Measurements from ENCODE around the gene MSH5. TPM values are rescaled to one million over a fixed set of nuclear protein-coding genes. Genes with fewer than 3 reads are reported as not detected.

Gene MSH5
- total RNA-seq, 1 donor from 2014 or later = 50.9 TPM

Small RNA genes lying within 50 kb of the gene (microRNA-seq; reads per million reads assigned to microRNA genes)
- 0.73 reads per million for gene MIR4646

Small RNA genes lying within 50 kb of the gene (small RNA-seq; reads per million reads assigned to genes)
- gene LY6G6D = not detected
- not detected for gene MIR4646
- not detected for gene MSH5-SAPCD1
- not detected for gene RF00019
- not detected for gene RNU6-850P
- not detected for gene SAPCD1

Other genes starting within 250 kb of the MSH5 start
- 8.1 and 9.1 TPM in 2 replicates for gene MICB, start 241.9 kb upstream of the MSH5 start, total RNA-seq (ENCODE audit: low replicate concordance)
- gene MCCD1, start 211.0 kb upstream of the MSH5 start, total RNA-seq (ENCODE audit: low replicate concordance) = not detected in 2 replicates
- 493 and 913 TPM in 2 replicates for gene DDX39B, start 198.0 kb upstream of the MSH5 start, total RNA-seq (ENCODE audit: low replicate concordance)
- 6.8 and 8.8 TPM in 2 replicates for gene ATP6V1G2, start 193.4 kb upstream of the MSH5 start, total RNA-seq (ENCODE audit: low replicate concordance)
- gene NFKBIL1, start 192.4 kb upstream of the MSH5 start, total RNA-seq (ENCODE audit: low replicate concordance) = 8.6 and 30.3 TPM in 2 replicates
- not detected in 2 replicates for gene LTA, start 167.7 kb upstream of the MSH5 start, total RNA-seq (ENCODE audit: low replicate concordance)
- 0.19 TPM in 1 of 2 replicates, not detected in the other for gene TNF, start 164.4 kb upstream of the MSH5 start, total RNA-seq (ENCODE audit: low replicate concordance)
- gene LTB, start 157.6 kb upstream of the MSH5 start, total RNA-seq (ENCODE audit: low replicate concordance) = 0.15 TPM in 1 of 2 replicates, not detected in the other
- not detected in 2 replicates for gene LST1, start 153.7 kb upstream of the MSH5 start, total RNA-seq (ENCODE audit: low replicate concordance)
- not detected in 2 replicates for gene NCR3, start 147.0 kb upstream of the MSH5 start, total RNA-seq (ENCODE audit: low replicate concordance)
- not detected in 2 replicates for gene AIF1, start 124.8 kb upstream of the MSH5 start, total RNA-seq (ENCODE audit: low replicate concordance)
- 55.5 and 138 TPM in 2 replicates for gene PRRC2A, start 119.3 kb upstream of the MSH5 start, total RNA-seq (ENCODE audit: low replicate concordance)
- 171 and 310 TPM in 2 replicates for gene BAG6, start 87.3 kb upstream of the MSH5 start, total RNA-seq (ENCODE audit: low replicate concordance)
- 2.6 and 4.2 TPM in 2 replicates for gene APOM, start 84.1 kb upstream of the MSH5 start, total RNA-seq (ENCODE audit: low replicate concordance)
- gene C6orf47, start 79.2 kb upstream of the MSH5 start, total RNA-seq (ENCODE audit: low replicate concordance) = 14.6 and 17.1 TPM in 2 replicates
- gene GPANK1, start 75.0 kb upstream of the MSH5 start, total RNA-seq (ENCODE audit: low replicate concordance) = 20.2 and 21.0 TPM in 2 replicates
- gene CSNK2B, start 73.9 kb upstream of the MSH5 start, total RNA-seq (ENCODE audit: low replicate concordance) = 126 and 190 TPM in 2 replicates
- gene LY6G5B, start 70.0 kb upstream of the MSH5 start, total RNA-seq (ENCODE audit: low replicate concordance) = 2.8 and 8.6 TPM in 2 replicates
- gene LY6G5C, start 58.9 kb upstream of the MSH5 start, total RNA-seq (ENCODE audit: low replicate concordance) = 0.09 TPM in 1 of 2 replicates, not detected in the other
- gene ABHD16A, start 36.7 kb upstream of the MSH5 start, total RNA-seq (ENCODE audit: low replicate concordance) = 21.3 and 45.0 TPM in 2 replicates
- gene LY6G6F, start 33.1 kb upstream of the MSH5 start, total RNA-seq (ENCODE audit: low replicate concordance) = not detected in 2 replicates
- gene LY6G6D, start 24.7 kb upstream of the MSH5 start, total RNA-seq (ENCODE audit: low replicate concordance) = 0.90 TPM in 1 of 2 replicates, not detected in the other
- not detected in 2 replicates for gene LY6G6C, start 18.3 kb upstream of the MSH5 start, total RNA-seq (ENCODE audit: low replicate concordance)
- gene MPIG6B, start 16.6 kb upstream of the MSH5 start, total RNA-seq (ENCODE audit: low replicate concordance) = not detected in 2 replicates
- gene DDAH2, start 10.7 kb upstream of the MSH5 start, total RNA-seq (ENCODE audit: low replicate concordance) = 94.3 and 202 TPM in 2 replicates
- gene CLIC1, start 3.5 kb upstream of the MSH5 start, total RNA-seq (ENCODE audit: low replicate concordance) = 234 and 307 TPM in 2 replicates
- 10.1 and 11.9 TPM in 2 replicates for gene SAPCD1, start 22.7 kb downstream of the MSH5 start, total RNA-seq (ENCODE audit: low replicate concordance)
- 0.15 and 0.34 TPM in 2 replicates for gene VWA7, start 37.3 kb downstream of the MSH5 start, total RNA-seq (ENCODE audit: low replicate concordance)
- 34.1 and 66.8 TPM in 2 replicates for gene VARS1, start 55.7 kb downstream of the MSH5 start, total RNA-seq (ENCODE audit: low replicate concordance)
- gene LSM2, start 67.0 kb downstream of the MSH5 start, total RNA-seq (ENCODE audit: low replicate concordance) = 105 and 125 TPM in 2 replicates
- gene HSPA1L, start 75.3 kb downstream of the MSH5 start, total RNA-seq (ENCODE audit: low replicate concordance) = 0.49 and 1.2 TPM in 2 replicates
- gene HSPA1A, start 75.5 kb downstream of the MSH5 start, total RNA-seq (ENCODE audit: low replicate concordance) = 36.0 and 84.3 TPM in 2 replicates
- gene HSPA1B, start 87.7 kb downstream of the MSH5 start, total RNA-seq (ENCODE audit: low replicate concordance) = 35.3 and 65.1 TPM in 2 replicates
- 17.4 and 30.3 TPM in 2 replicates for gene NEU1, start 122.8 kb downstream of the MSH5 start, total RNA-seq (ENCODE audit: low replicate concordance)
- gene SLC44A4, start 139.0 kb downstream of the MSH5 start, total RNA-seq (ENCODE audit: low replicate concordance) = 0.32 and 0.93 TPM in 2 replicates
- 93.3 and 189 TPM in 2 replicates for gene EHMT2, start 157.7 kb downstream of the MSH5 start, total RNA-seq (ENCODE audit: low replicate concordance)
- 8.4 and 25.6 TPM in 2 replicates for gene ZBTB12, start 162.1 kb downstream of the MSH5 start, total RNA-seq (ENCODE audit: low replicate concordance)
- gene C2, start 187.7 kb downstream of the MSH5 start, total RNA-seq (ENCODE audit: low replicate concordance) = 1.1 and 1.4 TPM in 2 replicates
- gene CFB, start 206.1 kb downstream of the MSH5 start, total RNA-seq (ENCODE audit: low replicate concordance) = 0.50 TPM in 1 of 2 replicates, not detected in the other
- 129 and 135 TPM in 2 replicates for gene NELFE, start 219.0 kb downstream of the MSH5 start, total RNA-seq (ENCODE audit: low replicate concordance)
- gene SKIC2, start 219.2 kb downstream of the MSH5 start, total RNA-seq (ENCODE audit: low replicate concordance) = 21.0 and 50.5 TPM in 2 replicates
- gene DXO, start 232.1 kb downstream of the MSH5 start, total RNA-seq (ENCODE audit: low replicate concordance) = 10.2 and 23.0 TPM in 2 replicates
- gene C4A, start 242.1 kb downstream of the MSH5 start, total RNA-seq (ENCODE audit: low replicate concordance) = 1.7 and 4.3 TPM in 2 replicates

All from neural progenitor cell (in vitro differentiated cells).